A549 (cell line): ENCODE data around the gene PTPRE. TPM values are rescaled to one million over a fixed set of nuclear protein-coding genes. Genes with fewer than 3 reads are reported as not detected.

Experiments
- ATAC-seq, 2 experiments: fragments of 200-7000 bp in 1 of 2; fragments of >200 bp in 1 of 2; cut with Nextera tagmentation in 1 of 2; cut with Tn5 transposase in 1 of 2; 3 replicates each; pipeline versions ENCODE4 v1.8.0 to v1.9.1; 2018 to 2020; ENCODE audit warnings: mild to moderate bottlenecking in 1 of 2, moderate library complexity in 1 of 2
- CTCF ChIA-PET: fragments of 300-600 bp; sonication (Branson Sonifier 250); formaldehyde crosslinking; extraction: SDS; loops from one replicate; lab custom pipeline; 2021; ENCODE audit warnings: antibody characterized with exemption, inconsistent platforms; lab: Yijun Ruan, JAX
- POLR2A ChIA-PET: fragments of 350-600 bp; formaldehyde crosslinking; extraction: SDS; loops from one replicate; lab custom pipeline; 2021; ENCODE audit warnings: antibody characterized with exemption, inconsistent platforms; lab: Yijun Ruan, JAX
- DNase-seq, 2 experiments: peaks; one replicate each; pipeline versions ENCODE4 v3.0.0 to v3.0.0-alpha.2; 2011 to 2016; ENCODE audit warnings: low read depth in 1 of 2, low spot score in 1 of 2
- FAIRE-seq: peaks from 2 replicates; lab custom pipeline; 2011; peaks lifted over from hg19 to GRCh38; lab: Jason Lieb, UNC
- H3K27ac ChIP-seq, 2 experiments: fragments of >200 bp; sonication (Bioruptor Twin); formaldehyde crosslinking; 3 replicates each; pipeline ENCODE4 v1.5.1; 2016 to 2017
- H3K4me1 ChIP-seq: fragments of >200 bp; sonication (Bioruptor Twin); formaldehyde crosslinking; 3 replicates; pipeline ENCODE4 v1.6.1; 2016
- H3K4me2 ChIP-seq: fragments of >200 bp; sonication (Bioruptor Twin); formaldehyde crosslinking; 3 replicates; pipeline ENCODE4 v1.6.1; 2016
- H3K4me3 ChIP-seq: fragments of >200 bp; sonication (Bioruptor Twin); formaldehyde crosslinking; 3 replicates; pipeline ENCODE4 v1.5.1; 2016
- H3K9me3 ChIP-seq: fragments of >200 bp; sonication (Bioruptor Twin); formaldehyde crosslinking; 3 replicates; pipeline ENCODE4 v1.6.1; 2016
- CBX2 ChIP-seq: fragments of 200-600 bp; sonication (generic); IDR thresholded peaks from 2 replicates; pipeline ENCODE4 v1.6.1; 2016; ENCODE audit warnings: low read depth, mild to moderate bottlenecking, borderline replicate concordance
- CHD4 ChIP-seq: fragments of 200-600 bp; sonication (generic); IDR thresholded peaks from 2 replicates; pipeline ENCODE4 v1.6.1; 2016; ENCODE audit warnings: antibody characterized with exemption, mild to moderate bottlenecking, borderline replicate concordance
- FOSL2 ChIP-seq, 2 experiments: fragments of 450-650 bp in 1 of 2; fragments of >200 bp in 1 of 2; sonication (Bioruptor Twin) in 1 of 2; formaldehyde crosslinking; IDR thresholded peaks; 2 replicates each; pipeline versions ENCODE4 v1.5.0 to v1.6.1; 2016 to 2020; ENCODE audit warnings: mild to moderate bottlenecking in 1 of 2, moderate library complexity in 1 of 2
- FOXS1 ChIP-seq: fragments of 250-450 bp; sonication (Bioruptor Pico); IDR thresholded peaks from 2 replicates; pipeline ENCODE4 v1.5.0; 2020; ENCODE audit warnings: mild to moderate bottlenecking, moderate library complexity
- GATA3 ChIP-seq: IDR thresholded peaks from 2 replicates; pipeline ENCODE4 v1.6.1; 2012; ENCODE audit warnings: borderline replicate concordance
- HEYL ChIP-seq: fragments of 250-450 bp; sonication (Bioruptor Pico); IDR thresholded peaks from 2 replicates; pipeline ENCODE4 v1.8.0; 2021; ENCODE audit warnings: mild to moderate bottlenecking, moderate library complexity
- KDM1A ChIP-seq: fragments of 200-600 bp; sonication (generic); IDR thresholded peaks from 2 replicates; pipeline ENCODE4 v1.6.1; 2016; ENCODE audit warnings: low read depth, mild to moderate bottlenecking
- KDM5A ChIP-seq: fragments of 200-600 bp; sonication (generic); IDR thresholded peaks from 2 replicates; pipeline ENCODE4 v1.6.1; 2016; ENCODE audit warnings: antibody characterized with exemption, mild to moderate bottlenecking
- MAZ ChIP-seq: fragments of 150-350 bp; IDR thresholded peaks from 2 replicates; pipeline ENCODE4 v1.6.1; 2014; ENCODE audit warnings: antibody characterized with exemption, low read depth, low read length, borderline replicate concordance
- PHF8 ChIP-seq: fragments of 200-600 bp; sonication (generic); IDR thresholded peaks from 2 replicates; pipeline ENCODE4 v1.6.1; 2016; ENCODE audit warnings: low read depth, mild to moderate bottlenecking, antibody characterized with exemption, moderate library complexity, borderline replicate concordance
- POLR2AphosphoS2 ChIP-seq: conservative IDR thresholded peaks from 2 replicates; pipeline ENCODE4 v1.6.1; 2012; ENCODE audit warnings: low read length, improper control_type of control experiment, inconsistent platforms
- RAD21 ChIP-seq, 2 experiments: fragments of >200 bp in 1 of 2; sonication (Bioruptor Twin) in 1 of 2; formaldehyde crosslinking in 1 of 2; IDR thresholded peaks in 1 of 2; conservative IDR thresholded peaks in 1 of 2; 2 replicates in 1 of 2; 3 replicates in 1 of 2; pipeline ENCODE4 v1.6.1; 2012 to 2018; ENCODE audit warnings: inconsistent platforms in 1 of 2
- RARB ChIP-seq: fragments of 250-450 bp; sonication (Bioruptor Pico); IDR thresholded peaks from 2 replicates; pipeline ENCODE4 v1.8.0; 2021; ENCODE audit warnings: mild to moderate bottlenecking, moderate library complexity
- RCOR1 ChIP-seq: fragments of 150-350 bp; IDR thresholded peaks from 2 replicates; pipeline ENCODE4 v1.6.1; 2014; ENCODE audit warnings: antibody characterized with exemption, low read length, low read depth
- TFCP2L1 ChIP-seq: fragments of 250-450 bp; sonication (Bioruptor Pico); IDR thresholded peaks from 2 replicates; pipeline ENCODE4 v1.5.0; 2021; ENCODE audit warnings: mild to moderate bottlenecking
- TP53 ChIP-seq: fragments of 250-450 bp; sonication (Bioruptor Pico); IDR thresholded peaks from 2 replicates; pipeline ENCODE4 v1.5.0; 2021; ENCODE audit warnings: mild to moderate bottlenecking, moderate library complexity
- ZC3H11A ChIP-seq: fragments of 450-650 bp; IDR thresholded peaks from 2 replicates; pipeline ENCODE4 v1.6.1; 2014; ENCODE audit warnings: antibody characterized with exemption, mild to moderate bottlenecking
- ZFP36 ChIP-seq: fragments of 450-650 bp; IDR thresholded peaks from 2 replicates; pipeline ENCODE4 v1.6.1; 2014; ENCODE audit warnings: borderline replicate concordance; ENCODE audit not compliant: partially characterized antibody
- WGBS: methylation state at CpG from one replicate; pipeline ENCODE4 v1.1.6; 2017; ENCODE audit errors: missing lambda C conversion rate; 5-methylcytosine and 5-hydroxymethylcytosine counted together
- polyA plus RNA-seq, 4 experiments: library from polyadenylated mRNA; depleted of rRNA in 3 of 4; stranded (reverse); fragments of >200 nt; fragmentation: RNase III in 1 of 4; extraction: RNeasy Plus Mini Kit Qiagen cat#74134 plus additional on column Dnase treatment in 1 of 4; gene quantifications; 2 replicates in 3 of 4; 3 replicates in 1 of 4; pipeline ENCODE4 v1.2.3, GENCODE V29; 2011 to 2017
- TF ChIP-seq, protein P1 (sequence below): fragments of 200-600 bp; sonication (generic); IDR thresholded peaks from 2 replicates; pipeline ENCODE4 v1.6.1; 2016; ENCODE audit warnings: antibody characterized with exemption, mild to moderate bottlenecking, moderate library complexity
- TF ChIP-seq, protein P2 (sequence below): IDR thresholded peaks from 2 replicates; pipeline ENCODE4 v1.6.1; 2012
- TF ChIP-seq, protein P3 (sequence below): IDR thresholded peaks from 2 replicates; pipeline ENCODE4 v1.6.1; 2012
- TF ChIP-seq, protein P4 (sequence below): fragments of 250-450 bp; sonication (Bioruptor Pico); IDR thresholded peaks from 2 replicates; pipeline ENCODE4 v1.5.0; 2021; ENCODE audit warnings: mild to moderate bottlenecking, moderate library complexity, borderline replicate concordance

Gene PTPRE
- polyA plus RNA-seq, 2 of the 4 experiments (the other 2 are of a cell fraction) = 0.31 to 1.5 TPM

DNA sequence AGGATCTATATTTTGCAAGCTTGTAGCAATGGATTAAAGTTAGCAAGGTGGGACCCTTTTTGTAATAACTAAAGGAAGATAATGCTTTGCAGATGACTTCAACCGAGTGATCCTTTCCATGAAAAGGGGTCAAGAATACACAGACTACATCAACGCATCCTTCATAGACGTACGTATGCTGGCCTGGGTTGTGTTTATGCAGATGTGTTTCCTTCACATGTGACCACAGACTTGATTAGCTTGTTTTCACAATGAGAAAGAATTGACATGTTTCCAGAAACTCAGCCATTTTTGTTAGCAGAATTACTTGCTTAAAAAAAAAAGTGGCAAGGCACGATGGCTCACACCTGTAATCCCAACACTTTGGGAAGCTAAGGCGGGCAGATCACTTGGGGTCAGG is 165.1 kb downstream of the PTPRE start:
- H3K4me2 ChIP-seq = no peak overlapping the region
- WGBS = 62% methylated on average over 6 of the region's 6 CpGs
- no peak for FAIRE-seq
- H3K4me3 ChIP-seq = no peak overlapping the region
- no peak for TF ChIP-seq RCOR1
- TF ChIP-seq ZFP36 = no peak
- TF ChIP-seq CHD4 = no peak
- TF ChIP-seq, protein P1, sequence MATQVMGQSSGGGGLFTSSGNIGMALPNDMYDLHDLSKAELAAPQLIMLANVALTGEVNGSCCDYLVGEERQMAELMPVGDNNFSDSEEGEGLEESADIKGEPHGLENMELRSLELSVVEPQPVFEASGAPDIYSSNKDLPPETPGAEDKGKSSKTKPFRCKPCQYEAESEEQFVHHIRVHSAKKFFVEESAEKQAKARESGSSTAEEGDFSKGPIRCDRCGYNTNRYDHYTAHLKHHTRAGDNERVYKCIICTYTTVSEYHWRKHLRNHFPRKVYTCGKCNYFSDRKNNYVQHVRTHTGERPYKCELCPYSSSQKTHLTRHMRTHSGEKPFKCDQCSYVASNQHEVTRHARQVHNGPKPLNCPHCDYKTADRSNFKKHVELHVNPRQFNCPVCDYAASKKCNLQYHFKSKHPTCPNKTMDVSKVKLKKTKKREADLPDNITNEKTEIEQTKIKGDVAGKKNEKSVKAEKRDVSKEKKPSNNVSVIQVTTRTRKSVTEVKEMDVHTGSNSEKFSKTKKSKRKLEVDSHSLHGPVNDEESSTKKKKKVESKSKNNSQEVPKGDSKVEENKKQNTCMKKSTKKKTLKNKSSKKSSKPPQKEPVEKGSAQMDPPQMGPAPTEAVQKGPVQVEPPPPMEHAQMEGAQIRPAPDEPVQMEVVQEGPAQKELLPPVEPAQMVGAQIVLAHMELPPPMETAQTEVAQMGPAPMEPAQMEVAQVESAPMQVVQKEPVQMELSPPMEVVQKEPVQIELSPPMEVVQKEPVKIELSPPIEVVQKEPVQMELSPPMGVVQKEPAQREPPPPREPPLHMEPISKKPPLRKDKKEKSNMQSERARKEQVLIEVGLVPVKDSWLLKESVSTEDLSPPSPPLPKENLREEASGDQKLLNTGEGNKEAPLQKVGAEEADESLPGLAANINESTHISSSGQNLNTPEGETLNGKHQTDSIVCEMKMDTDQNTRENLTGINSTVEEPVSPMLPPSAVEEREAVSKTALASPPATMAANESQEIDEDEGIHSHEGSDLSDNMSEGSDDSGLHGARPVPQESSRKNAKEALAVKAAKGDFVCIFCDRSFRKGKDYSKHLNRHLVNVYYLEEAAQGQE = no peak
- no peak for TF ChIP-seq RAD21 (conservative IDR thresholded peaks at IDR 0.05 in 1 of 2, IDR thresholded peaks at IDR 0.05 in 1 of 2)
- no peak for TF ChIP-seq TFCP2L1 (CRISPR knock-in tag)
- TF ChIP-seq, protein P2, sequence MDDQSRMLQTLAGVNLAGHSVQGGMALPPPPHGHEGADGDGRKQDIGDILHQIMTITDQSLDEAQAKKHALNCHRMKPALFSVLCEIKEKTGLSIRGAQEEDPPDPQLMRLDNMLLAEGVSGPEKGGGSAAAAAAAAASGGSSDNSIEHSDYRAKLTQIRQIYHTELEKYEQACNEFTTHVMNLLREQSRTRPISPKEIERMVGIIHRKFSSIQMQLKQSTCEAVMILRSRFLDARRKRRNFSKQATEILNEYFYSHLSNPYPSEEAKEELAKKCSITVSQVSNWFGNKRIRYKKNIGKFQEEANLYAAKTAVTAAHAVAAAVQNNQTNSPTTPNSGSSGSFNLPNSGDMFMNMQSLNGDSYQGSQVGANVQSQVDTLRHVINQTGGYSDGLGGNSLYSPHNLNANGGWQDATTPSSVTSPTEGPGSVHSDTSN = no peak
- TF ChIP-seq RARB (CRISPR knock-in tag) = no peak
- TF ChIP-seq FOSL2 (IDR thresholded peaks at IDR 0.05) = no peak
- no peak for TF ChIP-seq FOSL2 (CRISPR knock-in tag; IDR thresholded peaks at IDR 0.05)
- TF ChIP-seq, all 56 proteins: peak for 0
- ChIA-PET CTCF (interaction anchor here (1.0 to 7.0 kb wide), 9 partner anchors 9 to 356 kb away, joined by 3 to 89 read pairs (median 6); partner anchors contain the start of gene PTPRE), POLR2A (no interaction called here)
- Histone ChIP-seq H3K27ac (no peak overlapping the region), H3K9me3 (no peaks in the 10 kb centered on the region), H3K4me1 (no peaks in the 10 kb centered on the region)
- ATAC-seq (no peak), DNase-seq (no peak)

DNA sequence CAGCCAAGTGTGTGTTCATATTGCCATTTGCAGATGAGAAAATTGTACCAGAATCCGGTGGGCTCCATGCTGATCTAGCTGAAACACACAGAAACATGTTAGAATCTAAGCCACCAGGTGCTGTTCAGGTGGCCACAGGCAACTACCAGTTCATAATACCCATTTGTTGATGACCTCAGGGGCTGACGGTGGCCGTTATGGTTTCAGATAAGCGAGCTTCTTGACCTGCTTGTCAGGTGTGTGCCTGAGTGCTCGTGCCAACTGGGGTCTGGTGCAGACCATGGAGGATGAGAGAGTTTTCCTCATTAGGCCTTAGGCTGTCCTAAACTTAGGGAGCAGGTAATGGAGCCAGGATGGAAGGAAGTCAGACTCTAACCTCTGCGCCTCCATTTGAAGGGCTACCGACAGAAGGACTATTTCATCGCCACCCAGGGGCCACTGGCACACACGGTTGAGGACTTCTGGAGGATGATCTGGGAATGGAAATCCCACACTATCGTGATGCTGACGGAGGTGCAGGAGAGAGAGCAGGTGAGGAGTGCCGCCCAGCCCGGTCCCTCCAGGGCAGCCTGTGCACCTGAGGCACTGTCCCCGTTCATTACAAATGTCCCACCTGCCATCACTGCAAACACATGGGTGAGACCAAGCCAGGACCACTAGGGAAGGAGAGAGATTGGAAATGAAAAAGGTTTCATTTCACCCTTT is 166.2 kb downstream of the PTPRE start:
- DNase-seq (no peak), FAIRE-seq (no peak), ATAC-seq (no peak)
- Histone ChIP-seq H3K4me2 (no peak overlapping the region), H3K4me1 (no peaks in the 10 kb centered on the region), H3K4me3 (no peak overlapping the region), H3K9me3 (no peaks in the 10 kb centered on the region), H3K27ac (no peak overlapping the region)
- ChIA-PET POLR2A (no interaction called here), CTCF (interaction anchor here (1.0 to 7.0 kb wide), 6 partner anchors 11 to 357 kb away, joined by 3 to 89 read pairs (median 5); partner anchors contain the start of gene PTPRE)
- 61% methylated on average over 14 of the region's 14 CpGs for WGBS
- no peak for TF ChIP-seq HEYL (CRISPR knock-in tag)
- no peak for TF ChIP-seq TFCP2L1 (CRISPR knock-in tag)
- TF ChIP-seq KDM1A = no peak
- no peak for TF ChIP-seq MAZ
- no peak for TF ChIP-seq RAD21 (conservative IDR thresholded peaks at IDR 0.05 in 1 of 2, IDR thresholded peaks at IDR 0.05 in 1 of 2)
- TF ChIP-seq RARB (CRISPR knock-in tag) = no peak
- TF ChIP-seq, protein P3, sequence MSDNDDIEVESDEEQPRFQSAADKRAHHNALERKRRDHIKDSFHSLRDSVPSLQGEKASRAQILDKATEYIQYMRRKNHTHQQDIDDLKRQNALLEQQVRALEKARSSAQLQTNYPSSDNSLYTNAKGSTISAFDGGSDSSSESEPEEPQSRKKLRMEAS = no peak
- TF ChIP-seq CBX2 = no peak
- TF ChIP-seq PHF8 = no peak
- TF ChIP-seq, protein P4, sequence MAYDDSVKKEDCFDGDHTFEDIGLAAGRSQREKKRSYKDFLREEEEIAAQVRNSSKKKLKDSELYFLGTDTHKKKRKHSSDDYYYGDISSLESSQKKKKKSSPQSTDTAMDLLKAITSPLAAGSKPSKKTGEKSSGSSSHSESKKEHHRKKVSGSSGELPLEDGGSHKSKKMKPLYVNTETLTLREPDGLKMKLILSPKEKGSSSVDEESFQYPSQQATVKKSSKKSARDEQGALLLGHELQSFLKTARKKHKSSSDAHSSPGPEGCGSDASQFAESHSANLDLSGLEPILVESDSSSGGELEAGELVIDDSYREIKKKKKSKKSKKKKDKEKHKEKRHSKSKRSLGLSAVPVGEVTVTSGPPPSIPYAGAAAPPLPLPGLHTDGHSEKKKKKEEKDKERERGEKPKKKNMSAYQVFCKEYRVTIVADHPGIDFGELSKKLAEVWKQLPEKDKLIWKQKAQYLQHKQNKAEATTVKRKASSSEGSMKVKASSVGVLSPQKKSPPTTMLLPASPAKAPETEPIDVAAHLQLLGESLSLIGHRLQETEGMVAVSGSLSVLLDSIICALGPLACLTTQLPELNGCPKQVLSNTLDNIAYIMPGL (CRISPR knock-in tag) = no peak
- TF ChIP-seq FOXS1 = no peak
- TF ChIP-seq, protein P2 = no peak
- TF ChIP-seq TP53 = no peak
- no peak for TF ChIP-seq POLR2AphosphoS2
- TF ChIP-seq GATA3 = no peak
- no peak for TF ChIP-seq ZC3H11A
- TF ChIP-seq KDM5A = no peak
